ENCODE results near the gene ITGA7.

The ITGA7 gene

GRCh38 chr12:55707841-55708694 is at the start of gene ITGA7:
ITGA7 (minus strand) TSS chr12:55707904; CDS start chr12:55707682, 222 bp downstream.
- no peak for DNase-seq (ENCODE audit: low read depth in 2 of 2)

DNA sequence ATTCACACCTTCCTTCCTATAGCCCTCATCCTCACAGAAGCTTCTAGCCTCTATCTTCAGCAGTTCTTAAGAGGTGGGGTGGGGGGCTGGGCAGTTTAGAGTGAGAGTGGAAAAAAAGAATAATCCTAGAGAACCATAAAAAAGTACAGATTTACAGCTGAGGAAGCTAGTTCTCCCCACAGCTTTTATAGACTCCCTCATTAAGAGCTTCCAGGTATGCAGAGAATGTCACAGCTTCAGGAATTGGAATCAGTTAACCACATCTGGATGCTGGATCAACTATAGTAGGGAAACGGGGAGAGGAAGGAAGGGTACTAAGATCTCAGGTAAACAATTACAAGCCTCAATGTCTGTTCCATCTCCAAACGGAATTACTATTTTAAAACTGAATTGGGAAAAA is 47.5 kb upstream of the ITGA7 start:
- no peak for DNase-seq (ENCODE audit: low read depth in 2 of 2)

GRCh38 chr12:55748230-55748993 is 40.7 kb upstream of the ITGA7 start:
- no peak for DNase-seq (ENCODE audit: low read depth in 2 of 2)

DNA sequence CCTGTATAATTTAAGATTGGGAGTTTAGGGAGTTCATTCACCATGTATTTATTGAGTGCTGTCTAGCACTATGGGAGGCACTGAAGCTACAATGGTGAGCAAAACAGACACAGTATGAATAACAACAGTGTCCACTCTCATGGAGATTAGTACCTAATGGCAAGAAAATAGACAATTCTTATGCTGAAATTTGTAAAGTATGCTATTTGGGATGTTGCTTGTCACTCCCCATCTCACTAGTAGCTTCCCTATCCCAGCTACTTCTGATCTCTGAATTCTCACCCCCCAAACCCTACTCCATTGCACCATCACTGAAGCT is 39.2 kb upstream of the ITGA7 start:
- no peak for DNase-seq (ENCODE audit: low read depth in 2 of 2)

- DNase-seq (ENCODE audit: low read depth in 2 of 2) = no peak
Observed at GRCh38 chr12:55746174-55746912, 38.6 kb upstream of the ITGA7 start.

GRCh38 chr12:55745361-55746173 is 37.9 kb upstream of the ITGA7 start:
- no peak for DNase-seq (ENCODE audit: low read depth in 2 of 2)

GRCh38 chr12:55744340-55745030 is 36.8 kb upstream of the ITGA7 start:
- DNase-seq (ENCODE audit: low read depth in 2 of 2) = no peak

- no peak for DNase-seq (ENCODE audit: low read depth in 2 of 2)
Observed at GRCh38 chr12:55743406-55744339, 36.0 kb upstream of the ITGA7 start.

DNA sequence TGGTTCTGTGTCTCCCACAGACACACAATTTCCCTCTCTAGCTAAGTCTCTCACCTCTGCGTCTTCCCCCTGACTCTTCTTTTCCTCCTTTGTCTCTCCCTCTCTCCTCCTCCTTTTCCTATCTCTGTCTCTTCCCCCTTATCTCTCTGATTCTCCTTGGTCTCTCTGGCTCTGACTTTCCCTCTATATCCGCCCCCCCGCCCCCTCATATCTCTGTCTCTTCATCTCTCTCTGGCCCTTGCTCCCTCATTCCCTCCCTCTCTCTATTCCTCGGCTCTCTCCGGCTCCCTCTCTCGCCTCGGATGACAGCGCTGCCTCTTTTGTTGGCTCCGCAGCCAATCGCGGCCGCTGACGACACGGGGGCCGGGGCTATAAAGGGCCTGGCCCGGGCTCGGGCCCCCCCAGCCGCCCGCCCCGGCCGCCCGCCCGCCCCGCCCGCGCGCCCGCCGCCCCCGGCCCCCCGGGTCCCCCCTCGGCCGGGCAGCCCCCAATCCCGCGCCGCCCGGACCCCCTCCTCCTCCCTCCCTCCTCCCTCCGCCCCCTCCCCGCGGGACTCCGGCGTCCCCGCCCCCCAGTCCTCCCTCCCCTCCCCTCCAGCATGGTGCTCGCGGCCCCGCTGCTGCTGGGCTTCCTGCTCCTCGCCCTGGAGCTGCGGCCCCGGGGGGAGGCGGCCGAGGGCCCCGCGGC is 35.2 kb upstream of the ITGA7 start, which contains the start of gene GDF11:
Gene GDF11, plus strand, starts transcription at position 404 of the 687 bp plus-strand sequence. Its CDS starts 195 bp downstream, at position 599.
- peak; percentile 36 to 45 for DNase-seq (ENCODE audit: low read depth in 2 of 2)

DNA sequence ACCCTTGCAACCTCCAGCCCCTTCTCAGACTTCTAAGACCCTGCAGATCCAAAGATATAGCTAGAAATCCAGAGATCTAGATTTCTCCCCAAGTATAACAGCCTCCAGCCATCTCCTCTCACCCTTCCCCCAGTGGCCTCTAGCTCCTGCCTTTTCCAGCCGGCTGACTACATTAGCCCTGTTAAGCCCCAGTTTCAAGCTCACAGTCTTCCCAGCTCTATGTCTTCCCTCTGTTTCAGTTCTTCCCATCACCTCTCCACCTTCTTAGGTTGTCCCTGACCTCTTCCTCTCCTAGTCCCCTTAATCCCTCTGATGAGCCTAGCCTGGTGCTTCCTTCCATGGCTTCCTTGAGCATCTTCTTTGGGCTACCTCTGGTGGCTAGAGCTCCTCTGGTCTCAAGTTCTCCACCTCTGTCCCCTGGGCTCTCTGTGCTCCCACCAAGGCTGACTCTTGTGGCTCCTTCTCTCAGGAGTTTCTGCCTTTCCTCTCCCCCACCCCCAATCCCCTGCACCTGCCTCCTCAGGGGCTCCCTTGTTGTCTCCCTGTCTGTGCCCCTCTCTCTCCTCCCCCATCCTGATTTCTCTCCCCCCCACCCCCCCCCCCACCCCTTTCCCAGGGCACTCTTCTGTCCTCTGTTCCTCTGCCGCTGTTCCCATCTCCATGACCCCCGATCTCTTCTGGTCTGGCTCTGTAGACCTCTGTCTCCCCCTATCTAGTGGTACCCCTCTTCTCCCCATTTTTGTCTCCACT is 34.4 kb upstream of the ITGA7 start:
- no peak for DNase-seq (ENCODE audit: low read depth in 2 of 2)

GRCh38 chr12:55739025-55739378 is 31.3 kb upstream of the ITGA7 start:
- no peak for DNase-seq (ENCODE audit: low read depth in 2 of 2)

GRCh38 chr12:55738123-55739024 is 30.7 kb upstream of the ITGA7 start:
- peak in 1 of 2 donors; percentile 52 for DNase-seq (ENCODE audit: low read depth in 2 of 2)

- no peak for DNase-seq (ENCODE audit: low read depth in 2 of 2)
Observed at GRCh38 chr12:55737581-55738122, 29.9 kb upstream of the ITGA7 start.

DNA sequence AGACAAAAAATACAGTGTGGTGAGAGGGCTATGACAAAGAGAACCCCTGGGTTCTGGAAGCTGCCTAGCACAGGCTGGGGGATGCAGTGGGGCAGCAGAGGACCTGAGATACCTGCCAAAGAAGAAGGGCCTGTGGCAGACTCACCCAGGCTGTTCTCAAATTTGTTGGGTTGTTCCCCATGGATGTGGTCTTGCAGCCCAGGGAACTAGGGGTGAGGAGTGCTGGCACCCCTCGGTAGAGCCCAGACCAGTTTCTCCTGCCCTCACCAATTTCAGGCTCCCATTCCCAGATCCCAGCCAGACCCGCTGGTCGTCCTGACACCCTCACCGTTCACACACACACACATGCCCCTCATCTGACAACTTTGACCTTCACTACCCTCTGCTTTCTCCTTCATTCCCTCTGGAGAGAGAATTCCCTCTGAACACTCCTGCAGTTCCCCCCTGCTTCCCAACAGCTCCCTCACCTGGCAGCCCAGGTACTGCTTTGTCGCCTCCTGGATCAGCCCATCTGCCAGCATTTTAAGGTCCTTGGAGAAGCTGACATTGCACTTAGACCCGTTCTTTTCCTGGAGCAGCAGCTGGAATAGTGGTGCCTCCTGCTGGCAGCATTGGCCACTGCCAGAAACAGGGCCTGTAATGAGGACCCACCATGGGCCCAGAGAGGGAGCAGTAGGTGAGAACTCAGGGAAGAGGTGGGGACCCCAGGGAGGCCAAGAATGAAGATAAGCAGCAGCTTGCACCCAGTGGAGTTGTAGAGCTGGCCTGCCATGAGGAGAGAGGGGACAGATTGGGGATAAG is 29.3 kb upstream of the ITGA7 start:
- DNase-seq (ENCODE audit: low read depth in 2 of 2) = no peak

DNA sequence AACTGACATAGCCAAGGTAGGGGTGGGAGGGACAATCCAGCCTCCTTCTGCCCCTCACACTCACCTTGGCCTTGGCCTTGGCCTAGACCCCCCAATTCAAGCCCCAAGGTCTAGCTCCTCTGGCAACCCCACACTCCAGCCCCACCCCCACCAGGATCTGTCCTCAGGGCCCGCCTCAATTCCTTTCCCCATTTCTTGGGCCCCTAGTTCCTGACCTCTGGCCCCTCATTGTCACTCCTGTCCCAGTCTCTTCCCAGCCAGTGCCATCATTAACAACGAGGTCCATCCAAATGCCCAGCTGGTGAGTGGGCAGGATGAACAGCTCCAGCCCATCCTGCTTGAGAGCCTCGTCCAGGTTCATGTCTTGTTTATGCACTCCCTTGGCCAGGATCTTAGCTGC is 28.4 kb upstream of the ITGA7 start:
- no peak for DNase-seq (ENCODE audit: low read depth in 2 of 2)

DNA sequence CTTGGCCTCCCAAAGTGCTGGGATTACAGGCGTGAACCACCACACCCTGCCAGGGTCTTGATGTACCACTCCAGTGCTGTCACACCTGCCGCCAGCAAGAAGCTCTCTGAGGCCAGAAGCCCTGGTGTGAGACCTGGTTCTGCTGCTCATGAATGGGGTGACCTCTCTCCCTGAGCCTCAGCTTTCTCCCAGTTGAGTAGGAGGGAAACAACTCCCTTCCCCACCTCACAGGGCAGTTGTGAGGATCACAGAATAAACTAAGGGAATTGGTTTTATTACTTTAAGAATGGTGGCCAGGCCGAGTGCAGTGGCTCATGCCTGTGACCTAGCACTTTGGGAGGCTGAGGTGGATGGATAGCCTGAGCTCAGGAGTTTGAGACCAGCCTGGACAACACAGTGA is 26.9 kb upstream of the ITGA7 start:
- DNase-seq (ENCODE audit: low read depth in 2 of 2) = no peak

Measured in activated CD8-positive, alpha-beta memory T cell treated with anti-CD3 and anti-CD28 coated beads for 4 hours (primary cell).